Liver (tissue), 9 donors: ENCODE data around the gene ORC3. TPM values are rescaled to one million over a fixed set of nuclear protein-coding genes. Genes with fewer than 3 reads are reported as not detected.

Source experiments
- DNase-seq: peaks from one replicate; pipeline ENCODE4 v3.0.0-alpha.2; 2017; ENCODE audit warnings: low spot score
- H3K27ac ChIP-seq, 2 donors: one replicate each; pipeline ENCODE4 v1.7.0; 2013; ENCODE audit warnings: inconsistent platforms in 2 of 2, low read length in 2 of 2, control low read depth in 1 of 2, low read depth in 1 of 2, mild to moderate bottlenecking in 1 of 2
- H3K27me3 ChIP-seq, 4 donors: one replicate each; pipeline versions ENCODE4 v1.6.1 to v1.7.0; 2013; ENCODE audit warnings: low read length in 3 of 4, inconsistent platforms in 1 of 4, mild to moderate bottlenecking in 1 of 4, moderate library complexity in 1 of 4; ENCODE audit not compliant: control insufficient read depth in 4 of 4, insufficient read depth in 4 of 4
- H3K36me3 ChIP-seq, 4 donors: one replicate each; pipeline versions ENCODE4 v1.6.1 to v1.7.0; 2013; ENCODE audit warnings: low read length in 3 of 4, mild to moderate bottlenecking in 3 of 4, low read depth in 1 of 4, moderate library complexity in 1 of 4; ENCODE audit not compliant: control insufficient read depth in 4 of 4, insufficient read depth in 3 of 4
- H3K4me1 ChIP-seq, 4 donors: one replicate each; pipeline versions ENCODE4 v1.6.1 to v1.7.0; 2013; ENCODE audit warnings: low read length in 3 of 4, mild to moderate bottlenecking in 3 of 4, moderate library complexity in 1 of 4; ENCODE audit not compliant: control insufficient read depth in 4 of 4, insufficient read depth in 4 of 4
- H3K4me3 ChIP-seq, 3 donors: one replicate each; pipeline versions ENCODE4 v1.6.1 to v1.7.0; 2013; ENCODE audit warnings: low read length in 3 of 3, control low read depth in 1 of 3, low read depth in 1 of 3, mild to moderate bottlenecking in 1 of 3
- H3K9ac ChIP-seq, 2 donors: one replicate each; pipeline ENCODE4 v1.7.0; 2013; ENCODE audit warnings: low read length in 2 of 2, mild to moderate bottlenecking in 2 of 2, moderate library complexity in 2 of 2, control low read depth in 1 of 2, low read depth in 1 of 2
- H3K9me3 ChIP-seq, 4 donors: one replicate each; pipeline versions ENCODE4 v1.6.1 to v1.7.0; 2013; ENCODE audit warnings: low read length in 3 of 4; ENCODE audit not compliant: control insufficient read depth in 4 of 4
- EGR1 ChIP-seq, 2 donors: IDR thresholded peaks; 2 replicates each; pipeline ENCODE4 v1.6.1; 2016 to 2018; ENCODE audit warnings: antibody characterized with exemption in 2 of 2, low read depth in 2 of 2
- GABPA ChIP-seq, 2 donors: IDR thresholded peaks in 1 of 2; conservative IDR thresholded peaks in 1 of 2; 2 replicates each; pipeline ENCODE4 v1.6.1; 2016; ENCODE audit warnings: antibody characterized with exemption in 2 of 2, mild to moderate bottlenecking in 1 of 2, moderate library complexity in 1 of 2
- JUND ChIP-seq, 2 donors: IDR thresholded peaks; 2 replicates each; pipeline ENCODE4 v1.6.1; 2016; ENCODE audit warnings: antibody characterized with exemption in 2 of 2
- NR2F2 ChIP-seq: IDR thresholded peaks from 2 replicates; pipeline ENCODE4 v1.6.1; 2016; ENCODE audit warnings: antibody characterized with exemption
- RAD21 ChIP-seq, 2 donors: IDR thresholded peaks; 2 replicates each; pipeline ENCODE4 v1.6.1; 2016; ENCODE audit warnings: antibody characterized with exemption in 2 of 2, mild to moderate bottlenecking in 2 of 2
- RXRA ChIP-seq, 2 donors: IDR thresholded peaks; 2 replicates each; pipeline ENCODE4 v1.6.1; 2017 to 2018; ENCODE audit warnings: antibody characterized with exemption in 2 of 2, mild to moderate bottlenecking in 1 of 2
- SP1 ChIP-seq: IDR thresholded peaks from 2 replicates; pipeline ENCODE4 v1.6.1; 2018; ENCODE audit warnings: antibody characterized with exemption, mild to moderate bottlenecking
- YY1 ChIP-seq: IDR thresholded peaks from 2 replicates; pipeline ENCODE4 v1.6.1; 2016; ENCODE audit warnings: antibody characterized with exemption, mild to moderate bottlenecking
- WGBS: extraction: QIAGEN DNeasy Blood & Tissue Kit; methylation state at CpG from one replicate; pipeline ENCODE4 v1.1.7; 2013; 5-methylcytosine and 5-hydroxymethylcytosine counted together
- polyA plus RNA-seq, 2 donors: library from polyadenylated mRNA; stranded (reverse) in 1 of 2; unstranded in 1 of 2; fragments of 200-250 nt in 1 of 2; fragments of >200 nt in 1 of 2; fragmentation: Nextera tagmentation in 1 of 2; extraction: Ambion mirVana in 1 of 2; gene quantifications; one replicate each; pipeline versions ENCODE4 v1.2.1 to v1.2.3, GENCODE V29; 2013 to 2015
- total RNA-seq, 2 donors: library from RNA; depleted of rRNA; stranded (reverse); fragments of >200 nt; gene quantifications; one replicate each; pipeline ENCODE4 v1.2.3, GENCODE V29; 2014
- TF ChIP-seq, protein P1 (sequence below): IDR thresholded peaks from 2 replicates; pipeline ENCODE4 v1.6.1; 2016; ENCODE audit warnings: antibody characterized with exemption, mild to moderate bottlenecking
- TF ChIP-seq, protein P2 (sequence below): IDR thresholded peaks from 2 replicates; pipeline ENCODE4 v1.6.1; 2016; ENCODE audit warnings: antibody characterized with exemption
- TF ChIP-seq, protein P3 (sequence below): IDR thresholded peaks from 2 replicates; pipeline ENCODE4 v1.6.1; 2016; ENCODE audit warnings: antibody characterized with exemption
- donor health status: healthy.
- donor health status: healthy.
- donor health status: healthy.
- donor health status: healthy.
- donor health status: healthy.

ORC3 gene
- total and polyA plus RNA-seq, 4 donors = 5.2 to 14.5 (median 10.5) TPM

DNA sequence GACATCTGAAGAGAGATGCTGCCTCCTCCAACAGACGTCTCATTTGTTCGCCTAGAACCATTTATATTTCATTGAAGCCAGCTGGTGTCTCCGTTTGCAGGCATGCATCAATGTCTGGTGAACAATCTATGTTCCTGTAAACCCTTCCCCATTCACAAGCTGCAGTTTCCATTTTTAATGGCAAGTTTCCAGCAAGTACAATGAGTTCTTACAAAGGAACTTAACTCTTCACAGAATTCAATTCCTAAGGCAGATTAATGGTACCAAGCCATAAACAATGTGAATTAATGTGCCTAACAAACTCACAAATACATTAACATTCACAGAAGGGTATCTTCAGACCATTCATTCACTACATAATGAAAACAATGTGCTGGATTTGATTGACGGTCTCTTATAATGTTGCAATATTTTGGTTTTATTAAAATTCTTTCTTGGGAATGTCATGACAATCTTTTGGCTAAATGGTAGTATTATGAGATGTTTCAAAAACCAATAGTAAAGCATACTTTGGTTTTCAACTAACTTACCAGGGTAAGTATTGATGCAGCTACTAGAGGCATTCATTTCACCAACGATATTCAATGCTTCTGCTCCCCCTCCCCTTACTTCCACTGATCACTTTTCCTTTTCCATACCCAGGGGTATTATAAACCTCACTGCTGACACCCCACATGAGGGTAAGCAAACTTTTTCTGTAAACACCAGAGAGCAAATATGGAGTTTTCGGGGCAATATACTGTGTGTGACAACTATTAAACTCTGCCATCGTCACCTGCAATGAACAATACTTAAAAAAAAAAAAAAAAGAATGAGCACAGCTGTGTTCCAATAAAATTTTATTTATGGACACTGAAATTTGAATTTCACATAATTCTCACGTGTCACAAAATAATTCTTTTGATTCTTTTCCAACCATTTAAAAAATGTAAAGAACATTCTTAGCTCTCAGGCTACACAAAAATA is 107.9 kb downstream of the ORC3 start:
- Histone ChIP-seq H3K27me3 (no peaks in the 10 kb centered on the region), H3K36me3 (no peaks in the 10 kb centered on the region), H3K9me3 (no peaks in the 10 kb centered on the region), H3K4me1 (peaks cover 10 to 53% (median 18%) of the 10 kb centered on the region in 4 donors), H3K4me3 (peak overlapping the region; percentile 26 to 73 (median 67)), H3K9ac (peak overlapping the region; percentile 86 to 98), H3K27ac (peak overlapping the region; percentile 98 to 99)
- 35% methylated on average over 8 of the region's 8 CpGs for WGBS
- no peak for TF ChIP-seq NR2F2
- TF ChIP-seq GABPA (IDR thresholded peaks at IDR 0.05 in 1 of 2, conservative IDR thresholded peaks at IDR 0.05 in 1 of 2) = no peak
- TF ChIP-seq EGR1 (IDR thresholded peaks at IDR 0.05; ENCODE audit: low read depth in 2 of 2) = no peak
- peak; percentile 29 for TF ChIP-seq YY1
- TF ChIP-seq, protein P1, sequence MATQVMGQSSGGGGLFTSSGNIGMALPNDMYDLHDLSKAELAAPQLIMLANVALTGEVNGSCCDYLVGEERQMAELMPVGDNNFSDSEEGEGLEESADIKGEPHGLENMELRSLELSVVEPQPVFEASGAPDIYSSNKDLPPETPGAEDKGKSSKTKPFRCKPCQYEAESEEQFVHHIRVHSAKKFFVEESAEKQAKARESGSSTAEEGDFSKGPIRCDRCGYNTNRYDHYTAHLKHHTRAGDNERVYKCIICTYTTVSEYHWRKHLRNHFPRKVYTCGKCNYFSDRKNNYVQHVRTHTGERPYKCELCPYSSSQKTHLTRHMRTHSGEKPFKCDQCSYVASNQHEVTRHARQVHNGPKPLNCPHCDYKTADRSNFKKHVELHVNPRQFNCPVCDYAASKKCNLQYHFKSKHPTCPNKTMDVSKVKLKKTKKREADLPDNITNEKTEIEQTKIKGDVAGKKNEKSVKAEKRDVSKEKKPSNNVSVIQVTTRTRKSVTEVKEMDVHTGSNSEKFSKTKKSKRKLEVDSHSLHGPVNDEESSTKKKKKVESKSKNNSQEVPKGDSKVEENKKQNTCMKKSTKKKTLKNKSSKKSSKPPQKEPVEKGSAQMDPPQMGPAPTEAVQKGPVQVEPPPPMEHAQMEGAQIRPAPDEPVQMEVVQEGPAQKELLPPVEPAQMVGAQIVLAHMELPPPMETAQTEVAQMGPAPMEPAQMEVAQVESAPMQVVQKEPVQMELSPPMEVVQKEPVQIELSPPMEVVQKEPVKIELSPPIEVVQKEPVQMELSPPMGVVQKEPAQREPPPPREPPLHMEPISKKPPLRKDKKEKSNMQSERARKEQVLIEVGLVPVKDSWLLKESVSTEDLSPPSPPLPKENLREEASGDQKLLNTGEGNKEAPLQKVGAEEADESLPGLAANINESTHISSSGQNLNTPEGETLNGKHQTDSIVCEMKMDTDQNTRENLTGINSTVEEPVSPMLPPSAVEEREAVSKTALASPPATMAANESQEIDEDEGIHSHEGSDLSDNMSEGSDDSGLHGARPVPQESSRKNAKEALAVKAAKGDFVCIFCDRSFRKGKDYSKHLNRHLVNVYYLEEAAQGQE = no peak
- TF ChIP-seq, protein P2, sequence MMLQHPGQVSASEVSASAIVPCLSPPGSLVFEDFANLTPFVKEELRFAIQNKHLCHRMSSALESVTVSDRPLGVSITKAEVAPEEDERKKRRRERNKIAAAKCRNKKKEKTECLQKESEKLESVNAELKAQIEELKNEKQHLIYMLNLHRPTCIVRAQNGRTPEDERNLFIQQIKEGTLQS = no peak
- TF ChIP-seq RXRA (IDR thresholded peaks at IDR 0.05) = no peak
- no peak for DNase-seq

DNA sequence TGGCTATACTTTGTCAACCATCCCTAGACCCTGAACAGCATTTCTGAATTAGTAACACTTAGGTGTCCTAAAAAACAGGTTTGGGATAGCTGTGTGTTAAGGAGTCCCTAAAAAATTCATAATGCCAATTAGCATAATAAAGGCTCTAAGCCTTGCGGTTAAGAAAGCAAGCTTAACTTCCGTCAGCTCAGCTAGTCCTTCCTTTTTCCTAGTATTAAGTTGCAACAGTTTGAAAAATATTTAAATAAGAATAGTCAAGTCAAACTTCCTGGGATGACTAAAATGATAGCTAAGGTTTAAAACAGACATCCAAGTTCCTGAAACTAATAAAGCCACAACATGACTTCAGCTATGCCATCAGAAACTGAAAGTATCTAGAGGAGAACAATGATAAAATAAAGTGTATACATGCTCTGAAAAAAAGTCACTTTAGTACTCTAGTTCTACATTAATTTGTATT is 108.6 kb downstream of the ORC3 start:
- H3K4me3 ChIP-seq = peak overlapping the region; percentile 26 to 73 (median 67)
- peaks cover 12 to 57% (median 19%) of the 10 kb centered on the region in 4 donors for H3K4me1 ChIP-seq
- no peaks in the 10 kb centered on the region for H3K27me3 ChIP-seq
- no peaks in the 10 kb centered on the region for H3K9me3 ChIP-seq
- no peaks in the 10 kb centered on the region for H3K36me3 ChIP-seq
- WGBS = 5% methylated on average over 2 of the region's 2 CpGs
- no peak for DNase-seq
- H3K9ac ChIP-seq = peak overlapping the region; percentile 86 to 98
- H3K27ac ChIP-seq = peak overlapping the region; percentile 98 to 99
- TF ChIP-seq JUND (IDR thresholded peaks at IDR 0.05) = no peak
- peak in 1 of 2 donors; percentile 19 for TF ChIP-seq RAD21 (IDR thresholded peaks at IDR 0.05)

DNA sequence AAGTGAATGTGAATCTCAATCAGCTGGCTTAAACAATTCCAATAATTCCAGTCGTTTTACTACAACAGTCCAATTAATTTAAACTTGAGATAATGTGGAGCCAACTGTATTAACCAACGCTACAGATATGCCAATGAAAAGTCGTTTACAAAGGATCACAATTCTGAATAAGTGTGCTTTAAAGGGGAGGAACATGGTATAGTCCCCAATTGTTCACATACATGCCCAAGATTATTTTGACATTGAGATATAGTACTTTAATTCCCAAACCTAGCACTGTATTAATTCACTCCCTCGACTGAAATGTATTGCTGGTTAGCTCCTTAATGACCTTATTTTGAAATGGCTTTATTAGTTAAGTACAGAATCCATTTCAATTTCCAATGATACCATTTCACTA is 109.6 kb downstream of the ORC3 start:
- Histone ChIP-seq H3K9ac (peak overlapping the region; percentile 86 to 98), H3K9me3 (no peaks in the 10 kb centered on the region), H3K27me3 (no peaks in the 10 kb centered on the region), H3K36me3 (no peaks in the 10 kb centered on the region), H3K27ac (peak overlapping the region; percentile 98 to 99), H3K4me1 (peaks cover 10 to 48% (median 18%) of the 10 kb centered on the region in 4 donors), H3K4me3 (peak overlapping the region; percentile 73 to 100 (median 98))
- TF ChIP-seq GABPA (IDR thresholded peaks at IDR 0.05 in 1 of 2, conservative IDR thresholded peaks at IDR 0.05 in 1 of 2) (no peak), NR2F2 (no peak), SP1 (no peak), RXRA (IDR thresholded peaks at IDR 0.05) (no peak)
- TF ChIP-seq, protein P3, sequence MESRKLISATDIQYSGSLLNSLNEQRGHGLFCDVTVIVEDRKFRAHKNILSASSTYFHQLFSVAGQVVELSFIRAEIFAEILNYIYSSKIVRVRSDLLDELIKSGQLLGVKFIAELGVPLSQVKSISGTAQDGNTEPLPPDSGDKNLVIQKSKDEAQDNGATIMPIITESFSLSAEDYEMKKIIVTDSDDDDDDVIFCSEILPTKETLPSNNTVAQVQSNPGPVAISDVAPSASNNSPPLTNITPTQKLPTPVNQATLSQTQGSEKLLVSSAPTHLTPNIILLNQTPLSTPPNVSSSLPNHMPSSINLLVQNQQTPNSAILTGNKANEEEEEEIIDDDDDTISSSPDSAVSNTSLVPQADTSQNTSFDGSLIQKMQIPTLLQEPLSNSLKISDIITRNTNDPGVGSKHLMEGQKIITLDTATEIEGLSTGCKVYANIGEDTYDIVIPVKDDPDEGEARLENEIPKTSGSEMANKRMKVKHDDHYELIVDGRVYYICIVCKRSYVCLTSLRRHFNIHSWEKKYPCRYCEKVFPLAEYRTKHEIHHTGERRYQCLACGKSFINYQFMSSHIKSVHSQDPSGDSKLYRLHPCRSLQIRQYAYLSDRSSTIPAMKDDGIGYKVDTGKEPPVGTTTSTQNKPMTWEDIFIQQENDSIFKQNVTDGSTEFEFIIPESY = no peak
- TF ChIP-seq, protein P1 = no peak
- WGBS = 2% methylated on average over 4 of the region's 4 CpGs
- DNase-seq = no peak
